ENCODE results near the gene BPIFB3. TPM values are rescaled to one million over a fixed set of nuclear protein-coding genes. Genes with fewer than 3 reads are reported as not detected.
"Not testable (repeated sequence)": the region's sequence is repeated elsewhere in the genome, so short reads cannot be mapped to it uniquely, and the experiment has no call there.

BPIFB3 gene
- total RNA-seq, 4 donors from 2014 or later = not detected

DNA sequence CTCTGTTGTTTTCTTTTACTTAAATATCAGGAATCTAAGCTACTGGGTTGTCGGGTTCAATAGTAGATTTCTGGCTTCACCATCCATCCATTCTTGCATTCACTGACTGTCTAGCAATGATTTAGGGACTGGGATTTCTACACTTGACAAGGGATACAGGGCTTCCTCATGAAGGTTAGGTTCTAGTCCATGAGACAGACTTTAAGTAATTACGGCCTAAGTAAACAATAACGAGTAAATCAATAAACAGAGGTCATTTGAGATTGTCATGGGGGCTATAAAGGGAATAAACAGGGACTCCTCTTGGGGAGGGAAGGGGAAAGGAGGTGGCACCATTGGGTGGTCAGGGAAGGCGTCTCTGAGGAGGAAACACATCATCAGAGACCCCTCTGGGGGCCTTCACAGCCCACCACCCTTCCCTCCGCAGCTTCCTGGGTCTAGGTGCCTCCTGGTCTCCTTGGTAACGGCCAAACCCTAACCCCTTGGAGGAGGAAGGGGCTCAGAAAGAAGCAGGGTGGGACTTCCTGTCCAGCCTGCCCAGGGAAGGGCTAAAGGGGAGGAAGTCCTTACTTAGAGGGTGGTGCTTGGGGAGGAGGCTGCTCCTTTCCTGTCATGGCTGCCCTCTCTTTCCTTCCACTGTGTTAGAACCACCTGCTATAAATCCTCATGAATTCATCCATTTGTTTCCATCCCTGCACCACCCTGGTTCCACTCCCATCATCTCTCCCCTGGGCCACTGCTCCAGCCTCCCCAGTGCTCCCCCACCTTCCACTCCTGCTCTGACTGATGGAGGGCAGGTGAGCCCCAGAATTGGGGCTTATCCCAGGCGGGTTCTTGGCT lies 59.1 kb downstream of the BPIFB3 start:
- intact Hi-C loops (cut with DNase I; ENCODE audit: low total_unique reads) = no loop called here
- H3K4me1 ChIP-seq = no peaks in the 10 kb centered on the region
- no peak for DNase-seq
- H3K27me3 ChIP-seq = no peaks in the 10 kb centered on the region
- TF ChIP-seq, protein P1, sequence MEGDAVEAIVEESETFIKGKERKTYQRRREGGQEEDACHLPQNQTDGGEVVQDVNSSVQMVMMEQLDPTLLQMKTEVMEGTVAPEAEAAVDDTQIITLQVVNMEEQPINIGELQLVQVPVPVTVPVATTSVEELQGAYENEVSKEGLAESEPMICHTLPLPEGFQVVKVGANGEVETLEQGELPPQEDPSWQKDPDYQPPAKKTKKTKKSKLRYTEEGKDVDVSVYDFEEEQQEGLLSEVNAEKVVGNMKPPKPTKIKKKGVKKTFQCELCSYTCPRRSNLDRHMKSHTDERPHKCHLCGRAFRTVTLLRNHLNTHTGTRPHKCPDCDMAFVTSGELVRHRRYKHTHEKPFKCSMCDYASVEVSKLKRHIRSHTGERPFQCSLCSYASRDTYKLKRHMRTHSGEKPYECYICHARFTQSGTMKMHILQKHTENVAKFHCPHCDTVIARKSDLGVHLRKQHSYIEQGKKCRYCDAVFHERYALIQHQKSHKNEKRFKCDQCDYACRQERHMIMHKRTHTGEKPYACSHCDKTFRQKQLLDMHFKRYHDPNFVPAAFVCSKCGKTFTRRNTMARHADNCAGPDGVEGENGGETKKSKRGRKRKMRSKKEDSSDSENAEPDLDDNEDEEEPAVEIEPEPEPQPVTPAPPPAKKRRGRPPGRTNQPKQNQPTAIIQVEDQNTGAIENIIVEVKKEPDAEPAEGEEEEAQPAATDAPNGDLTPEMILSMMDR (IDR thresholded peaks at IDR 0.05) = no peak
- TF ChIP-seq POLR2A (IDR thresholded peaks at IDR 0.05) = no peak
- no peak overlapping the region for H3K27ac ChIP-seq
- no peak overlapping the region for H3K4me3 ChIP-seq
- H3K36me3 ChIP-seq = no peaks in the 10 kb centered on the region
- H3K9me3 ChIP-seq = no peaks in the 10 kb centered on the region

DNA sequence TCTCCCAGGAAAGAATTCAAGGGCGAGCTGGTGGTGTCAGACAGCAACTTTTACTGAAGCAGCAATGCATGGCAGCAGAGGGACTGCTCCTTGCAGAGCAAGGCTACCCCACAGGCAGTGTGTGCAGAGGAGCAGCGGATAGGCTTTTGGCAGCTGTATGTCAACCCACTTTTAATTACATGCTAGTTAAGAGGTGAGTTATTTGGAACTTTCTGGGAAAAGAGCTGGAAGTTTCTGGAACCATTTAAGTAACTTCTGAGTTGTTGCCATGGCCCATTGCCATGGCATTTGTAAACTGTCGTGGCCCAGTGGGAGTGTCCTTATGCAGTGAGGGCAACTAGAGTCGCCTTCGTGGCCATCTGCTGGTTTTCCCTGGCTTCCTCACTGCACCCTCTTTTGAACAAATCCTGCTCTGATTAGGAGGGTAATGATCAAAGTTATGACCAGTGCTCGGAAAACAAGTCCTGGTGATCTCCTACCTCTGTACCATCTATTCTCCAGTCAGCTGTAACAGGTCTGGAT lies 59.7 kb downstream of the BPIFB3 start:
- TF ChIP-seq, protein P1 (IDR thresholded peaks at IDR 0.05) = no peak
- TF ChIP-seq POLR2A (IDR thresholded peaks at IDR 0.05) = no peak
- Histone ChIP-seq H3K27me3 (no peaks in the 10 kb centered on the region), H3K9me3 (no peaks in the 10 kb centered on the region), H3K27ac (no peak overlapping the region), H3K4me1 (no peaks in the 10 kb centered on the region), H3K4me3 (no peak overlapping the region), H3K36me3 (no peaks in the 10 kb centered on the region)
- no peak for DNase-seq
- intact Hi-C loops (cut with DNase I; ENCODE audit: low total_unique reads) = no loop called here

DNA sequence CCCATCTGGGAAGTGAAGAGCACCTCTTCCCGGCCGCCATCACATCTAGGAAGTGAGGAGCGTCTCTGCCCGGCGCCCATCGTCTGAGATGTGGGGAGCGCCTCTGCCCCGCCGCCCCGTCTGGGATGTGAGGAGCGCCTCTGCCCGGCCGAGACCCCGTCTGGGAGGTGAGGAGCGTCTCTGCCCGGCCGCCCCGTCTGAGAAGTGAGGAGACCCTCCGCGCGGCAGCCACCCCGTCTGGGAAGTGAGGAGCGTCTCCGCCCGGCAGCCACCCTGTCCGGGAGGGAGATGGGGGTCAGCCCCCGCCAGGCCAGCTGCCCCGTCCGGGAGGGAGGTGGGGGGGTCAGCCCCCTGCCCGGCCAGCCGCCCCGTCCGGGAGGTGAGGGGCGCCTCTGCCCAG lies 61.8 kb downstream of the BPIFB3 start:
- H3K4me1 ChIP-seq; H3K4me3 ChIP-seq; H3K27ac ChIP-seq; H3K36me3 ChIP-seq; H3K27me3 ChIP-seq; H3K9me3 ChIP-seq; intact Hi-C loops (cut with DNase I; ENCODE audit: low total_unique reads); DNase-seq: not testable (repeated sequence)

DNA sequence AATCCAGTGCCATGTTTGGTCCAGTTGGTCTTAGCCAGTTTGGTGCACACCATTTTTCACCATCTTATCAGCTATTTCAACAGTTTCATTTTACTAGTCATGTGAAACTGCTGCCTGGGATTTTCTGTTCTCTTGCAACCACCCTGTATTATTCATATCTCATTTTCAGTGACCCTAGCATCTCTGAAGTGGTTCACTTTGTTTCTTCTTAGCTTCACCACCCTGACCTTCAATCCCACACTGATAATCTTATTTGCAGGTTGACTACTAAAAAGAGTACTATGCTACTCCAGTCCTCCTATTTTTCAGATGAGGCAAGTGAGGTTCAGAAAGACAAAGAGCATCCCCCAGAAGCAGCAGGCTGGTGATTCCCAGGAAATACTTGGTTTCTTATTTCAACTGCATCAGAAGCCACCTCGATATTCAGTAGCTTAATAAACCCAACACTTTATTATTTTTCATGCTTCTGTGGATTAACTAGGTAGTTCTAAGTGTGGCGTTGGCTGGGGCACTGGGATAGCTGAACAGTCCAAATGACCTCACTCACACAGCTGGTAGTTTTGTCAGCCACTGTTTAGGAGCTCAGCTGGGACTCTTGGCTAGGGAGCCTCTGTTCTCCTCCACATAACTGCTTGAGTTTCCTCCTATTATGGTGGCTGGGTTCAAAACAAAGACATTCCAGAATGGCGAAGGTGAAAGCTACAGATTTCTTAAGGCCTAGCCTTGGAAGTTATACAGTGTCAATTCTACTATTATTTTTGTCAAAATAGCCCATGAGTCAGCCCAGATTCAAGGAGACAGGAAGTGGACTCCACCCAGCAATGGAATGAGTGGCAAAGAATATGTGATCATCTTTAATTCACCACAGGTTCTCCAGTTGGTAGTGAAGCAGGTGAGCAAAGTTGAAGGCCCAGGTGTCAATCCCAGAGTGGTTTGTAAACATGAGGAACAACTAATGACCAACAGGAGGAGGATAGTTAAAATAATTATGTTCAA lies 66.3 kb downstream of the BPIFB3 start:
- no peaks in the 10 kb centered on the region for H3K27me3 ChIP-seq
- H3K27ac ChIP-seq = no peak overlapping the region
- no peaks in the 10 kb centered on the region for H3K36me3 ChIP-seq
- intact Hi-C loops (cut with DNase I; ENCODE audit: low total_unique reads) = no loop called here
- H3K9me3 ChIP-seq = no peaks in the 10 kb centered on the region
- no peak overlapping the region for H3K4me3 ChIP-seq
- no peaks in the 10 kb centered on the region for H3K4me1 ChIP-seq
- DNase-seq = no peak
- TF ChIP-seq, protein P1 (IDR thresholded peaks at IDR 0.05) = no peak

DNA sequence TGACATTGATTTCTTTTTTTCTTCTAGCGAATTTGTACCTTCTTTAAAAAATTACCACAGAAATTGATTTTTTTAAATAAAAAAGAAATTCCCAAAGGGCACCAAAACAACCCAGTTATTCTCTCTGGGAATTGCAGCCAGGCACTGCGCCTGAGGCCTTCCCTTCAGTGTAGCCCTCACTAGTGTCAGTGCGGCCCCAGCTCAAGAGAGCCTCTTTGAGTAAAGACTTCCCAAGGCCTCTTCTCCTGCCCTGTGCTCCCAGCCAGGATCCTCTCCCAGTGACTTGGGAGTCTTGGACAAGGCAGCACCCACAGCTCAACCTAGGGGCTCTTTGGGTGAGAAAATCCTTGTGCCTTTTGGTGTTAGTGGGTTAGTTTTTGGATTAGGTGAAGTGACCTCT lies 67.2 kb downstream of the BPIFB3 start:
- Histone ChIP-seq H3K27me3 (no peaks in the 10 kb centered on the region), H3K27ac (no peak overlapping the region), H3K4me1 (no peaks in the 10 kb centered on the region), H3K4me3 (no peak overlapping the region), H3K9me3 (no peaks in the 10 kb centered on the region), H3K36me3 (no peaks in the 10 kb centered on the region)
- TF ChIP-seq, protein P1 (IDR thresholded peaks at IDR 0.05) = no peak
- no peak for TF ChIP-seq POLR2A (IDR thresholded peaks at IDR 0.05)
- intact Hi-C loops (cut with DNase I; ENCODE audit: low total_unique reads) = no loop called here
- DNase-seq = no peak

DNA sequence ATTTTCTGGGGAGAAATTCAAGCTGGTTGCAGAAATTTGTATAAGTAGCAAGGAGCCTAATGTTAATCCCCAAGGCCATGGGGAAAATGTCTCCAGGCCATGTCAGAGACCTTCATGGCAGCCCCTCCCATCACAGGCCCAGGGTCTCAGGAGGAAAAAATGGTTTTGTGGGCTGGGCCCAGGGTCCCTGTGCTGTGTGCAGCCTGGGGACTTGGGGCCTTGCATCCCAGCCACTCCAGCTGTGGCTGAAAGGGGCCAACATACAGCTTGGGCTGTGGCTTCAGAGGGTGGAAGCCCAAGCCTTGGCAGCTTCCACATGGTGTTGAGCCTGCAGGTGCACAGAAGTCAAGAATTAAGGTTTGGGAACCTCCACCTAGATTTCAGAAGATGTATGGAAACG lies 68.6 kb downstream of the BPIFB3 start:
- H3K27ac ChIP-seq; H3K27me3 ChIP-seq; DNase-seq; H3K9me3 ChIP-seq; H3K4me3 ChIP-seq; H3K36me3 ChIP-seq; intact Hi-C loops (cut with DNase I; ENCODE audit: low total_unique reads); H3K4me1 ChIP-seq: not testable (repeated sequence)

All from uterus (tissue), 4 donors.